Immature natural killer cell (primary cell): ENCODE measurements around the gene MAP3K5. TPM values are rescaled to one million over a fixed set of nuclear protein-coding genes. Genes with fewer than 3 reads are reported as not detected.
"Not testable (repeated sequence)": the region's sequence is repeated elsewhere in the genome, so short reads cannot be mapped to it uniquely, and the experiment has no call there.

Source experiments
- DNase-seq, 3 donors: peaks; one replicate each; pipeline ENCODE4 v3.0.0; 2022; ENCODE audit warnings: mixed read lengths in 1 of 3
- H3K27ac Mint-ChIP-seq, 6 donors: one replicate each; pipeline ENCODE4 v1.8.0; 2020; ENCODE audit warnings: mixed read lengths in 6 of 6, mild to moderate bottlenecking in 5 of 6, inconsistent platforms in 4 of 6, moderate library complexity in 3 of 6
- H3K27me3 Mint-ChIP-seq, 3 donors: one replicate each; pipeline ENCODE4 v1.8.0; 2020 to 2021; ENCODE audit warnings: low read depth in 3 of 3, mild to moderate bottlenecking in 3 of 3, mixed read lengths in 3 of 3, moderate library complexity in 3 of 3, inconsistent platforms in 1 of 3
- H3K36me3 Mint-ChIP-seq, 3 donors: one replicate each; pipeline ENCODE4 v1.8.0; 2020; ENCODE audit warnings: mixed read lengths in 3 of 3, inconsistent platforms in 2 of 3, mild to moderate bottlenecking in 2 of 3
- H3K4me1 Mint-ChIP-seq, 2 donors: one replicate each; pipeline ENCODE4 v1.8.0; 2020; ENCODE audit warnings: inconsistent platforms in 2 of 2, mild to moderate bottlenecking in 2 of 2, mixed read lengths in 2 of 2, moderate library complexity in 1 of 2
- H3K4me3 Mint-ChIP-seq, 5 donors: one replicate each; pipeline ENCODE4 v1.8.0; 2020; ENCODE audit warnings: mild to moderate bottlenecking in 5 of 5, mixed read lengths in 5 of 5, inconsistent platforms in 3 of 5, moderate library complexity in 3 of 5
- H3K9me3 Mint-ChIP-seq, 6 donors: one replicate each; pipeline ENCODE4 v1.8.0; 2020; ENCODE audit warnings: mild to moderate bottlenecking in 6 of 6, mixed read lengths in 6 of 6, inconsistent platforms in 4 of 6, moderate library complexity in 3 of 6
- polyA plus RNA-seq, 3 donors: library from polyadenylated mRNA; unstranded; fragments of 300-500 nt; fragmentation: Illumina TruSeq; gene quantifications; one replicate each; pipeline ENCODE4 v1.2.3, GENCODE V29; 2021

MAP3K5 gene
- polyA plus RNA-seq, 3 donors from 2014 or later = 5.5 to 13.8 (median 6.2) TPM

GRCh38 chr6:136809091-136809860 lies 17.0 kb upstream of the MAP3K5 start:
- peaks cover 0 to 1% (median 0%) of the 10 kb centered on the region in 3 donors for H3K27me3 Mint-ChIP-seq
- no peak overlapping the region for H3K27ac Mint-ChIP-seq
- no peaks in the 10 kb centered on the region for H3K36me3 Mint-ChIP-seq
- H3K9me3 Mint-ChIP-seq = no peaks in the 10 kb centered on the region
- DNase-seq = no peak
- H3K4me1 Mint-ChIP-seq = no peaks in the 10 kb centered on the region
- H3K4me3 Mint-ChIP-seq = no peak overlapping the region

GRCh38 chr6:136803608-136804007 lies 11.3 kb upstream of the MAP3K5 start:
- no peaks in the 10 kb centered on the region for H3K36me3 Mint-ChIP-seq
- no peaks in the 10 kb centered on the region for H3K9me3 Mint-ChIP-seq
- peaks cover 0 to 11% (median 2%) of the 10 kb centered on the region in 3 donors for H3K27me3 Mint-ChIP-seq
- H3K4me1 Mint-ChIP-seq = no peaks in the 10 kb centered on the region
- no peak overlapping the region for H3K27ac Mint-ChIP-seq
- H3K4me3 Mint-ChIP-seq = no peak overlapping the region
- no peak for DNase-seq

GRCh38 chr6:136801581-136801980 lies 9.3 kb upstream of the MAP3K5 start:
- no peak for DNase-seq
- Mint-ChIP-seq H3K27ac (no peak overlapping the region), H3K4me1 (no peaks in the 10 kb centered on the region), H3K36me3 (peaks cover 0 to 2% (median 0%) of the 10 kb centered on the region in 3 donors), H3K9me3 (no peaks in the 10 kb centered on the region), H3K4me3 (no peak overlapping the region), H3K27me3 (peaks cover 0 to 14% (median 2%) of the 10 kb centered on the region in 3 donors)

GRCh38 chr6:136798044-136798443 lies 5.8 kb upstream of the MAP3K5 start:
- Mint-ChIP-seq H3K4me3 (no peak overlapping the region), H3K9me3 (no peaks in the 10 kb centered on the region), H3K27me3 (peaks cover 0 to 14% (median 2%) of the 10 kb centered on the region in 3 donors), H3K4me1 (peaks cover 5 to 6% of the 10 kb centered on the region in 2 donors), H3K27ac (no peak overlapping the region), H3K36me3 (peaks cover 0 to 2% (median 0%) of the 10 kb centered on the region in 3 donors)
- no peak for DNase-seq

GRCh38 chr6:136795996-136796395 lies 3.7 kb upstream of the MAP3K5 start:
- Mint-ChIP-seq H3K36me3 (peaks cover 0 to 2% (median 0%) of the 10 kb centered on the region in 3 donors), H3K9me3 (no peaks in the 10 kb centered on the region), H3K4me3 (no peak overlapping the region), H3K27me3 (peaks cover 2 to 11% (median 2%) of the 10 kb centered on the region in 3 donors), H3K27ac (no peak overlapping the region), H3K4me1 (peaks cover 10 to 13% of the 10 kb centered on the region in 2 donors)
- DNase-seq = no peak

- DNase-seq = no peak
- no peaks in the 10 kb centered on the region for H3K9me3 Mint-ChIP-seq
- peaks cover 15 to 19% of the 10 kb centered on the region in 2 donors for H3K4me1 Mint-ChIP-seq
- H3K27me3 Mint-ChIP-seq = peaks cover 2 to 8% (median 2%) of the 10 kb centered on the region in 3 donors
- H3K36me3 Mint-ChIP-seq = peaks cover 0 to 2% (median 0%) of the 10 kb centered on the region in 3 donors
- H3K27ac Mint-ChIP-seq = peak overlapping the region in 1 of 6 donors; percentile 7
- no peak overlapping the region for H3K4me3 Mint-ChIP-seq
These were observed 3.1 kb upstream of the MAP3K5 start for GRCh38 chr6:136795386-136795785.

GRCh38 chr6:136793363-136793762 lies 1.1 kb upstream of the MAP3K5 start:
- peaks cover 0 to 4% (median 0%) of the 10 kb centered on the region in 6 donors for H3K9me3 Mint-ChIP-seq
- H3K36me3 Mint-ChIP-seq = peaks cover 0 to 3% (median 2%) of the 10 kb centered on the region in 3 donors
- H3K4me3 Mint-ChIP-seq = peak overlapping the region; percentile 93 to 99 (median 94)
- peak overlapping the region; percentile 85 to 95 (median 94) for H3K27ac Mint-ChIP-seq
- peaks cover 34 to 40% of the 10 kb centered on the region in 2 donors for H3K4me1 Mint-ChIP-seq
- no peak for DNase-seq
- H3K27me3 Mint-ChIP-seq = peaks cover 2 to 7% (median 7%) of the 10 kb centered on the region in 3 donors

- Mint-ChIP-seq H3K36me3 (peaks cover 0 to 5% (median 0%) of the 10 kb centered on the region in 3 donors), H3K4me3 (peak overlapping the region; percentile 93 to 99 (median 95)), H3K27ac (peak overlapping the region in 1 of 6 donors; percentile 94), H3K27me3 (peaks cover 2 to 9% (median 6%) of the 10 kb centered on the region in 3 donors), H3K4me1 (peaks cover 47 to 53% of the 10 kb centered on the region in 2 donors), H3K9me3 (peaks cover 0 to 4% (median 0%) of the 10 kb centered on the region in 6 donors)
- DNase-seq = no peak
These were observed 225 bp downstream of the MAP3K5 start for GRCh38 chr6:136792095-136792409.

GRCh38 chr6:136791296-136792094 lies 782 bp downstream of the MAP3K5 start:
- Mint-ChIP-seq H3K4me1 (peaks cover 50 to 58% of the 10 kb centered on the region in 2 donors), H3K27ac (peak overlapping the region; percentile 90 to 97 (median 96)), H3K4me3 (peak overlapping the region; percentile 93 to 99 (median 96)), H3K27me3 (peaks cover 2 to 9% (median 6%) of the 10 kb centered on the region in 3 donors), H3K9me3 (peaks cover 0 to 4% (median 0%) of the 10 kb centered on the region in 6 donors), H3K36me3 (peaks cover 0 to 5% (median 0%) of the 10 kb centered on the region in 3 donors)
- peak; percentile 28 to 44 (median 36) for DNase-seq

GRCh38 chr6:136790411-136791295 lies 1.6 kb downstream of the MAP3K5 start:
- Mint-ChIP-seq H3K4me1 (peaks cover 59 to 67% of the 10 kb centered on the region in 2 donors), H3K9me3 (peaks cover 0 to 4% (median 0%) of the 10 kb centered on the region in 6 donors)

GRCh38 chr6:136789440-136789839 lies 2.8 kb downstream of the MAP3K5 start:
- peaks cover 0 to 12% (median 12%) of the 10 kb centered on the region in 3 donors for H3K36me3 Mint-ChIP-seq
- H3K4me3 Mint-ChIP-seq = peak overlapping the region; percentile 76 to 99 (median 96)
- peaks cover 71 to 79% of the 10 kb centered on the region in 2 donors for H3K4me1 Mint-ChIP-seq
- not testable (repeated sequence) for H3K9me3 Mint-ChIP-seq, DNase-seq, H3K27me3 Mint-ChIP-seq
- peak overlapping the region; percentile 93 to 98 (median 96) for H3K27ac Mint-ChIP-seq

More at GRCh38 chr6:136790411-136791295, 1.6 kb downstream of the MAP3K5 start:
- H3K27ac Mint-ChIP-seq = peak overlapping the region; percentile 90 to 97 (median 96)
- peaks cover 2 to 9% (median 6%) of the 10 kb centered on the region in 3 donors for H3K27me3 Mint-ChIP-seq
- peak overlapping the region; percentile 93 to 99 (median 96) for H3K4me3 Mint-ChIP-seq
- DNase-seq = no peak
- peaks cover 0 to 7% (median 2%) of the 10 kb centered on the region in 3 donors for H3K36me3 Mint-ChIP-seq

GRCh38 chr6:136788069-136788902 lies 4.0 kb downstream of the MAP3K5 start:
- H3K27ac Mint-ChIP-seq = peak overlapping the region; percentile 91 to 98 (median 94)
- H3K36me3 Mint-ChIP-seq = peaks cover 0 to 19% (median 17%) of the 10 kb centered on the region in 3 donors
- DNase-seq = peak; percentile 64 to 68 (median 67)
- H3K4me3 Mint-ChIP-seq = peak overlapping the region; percentile 76 to 85 (median 79)
- H3K27me3 Mint-ChIP-seq = peaks cover 5 to 12% (median 6%) of the 10 kb centered on the region in 3 donors
- H3K9me3 Mint-ChIP-seq = peaks cover 0 to 4% (median 0%) of the 10 kb centered on the region in 6 donors
- peaks cover 80 to 87% of the 10 kb centered on the region in 2 donors for H3K4me1 Mint-ChIP-seq
